OCI-LY7 (cell line): ENCODE results near the gene ZNF747. TPM values are rescaled to one million over a fixed set of nuclear protein-coding genes. Genes with fewer than 3 reads are reported as not detected.

Experiments used
- BruUV-seq: library from RNA; stranded (reverse); fragments of 400-500 nt; replicated peaks from 2 replicates; lab custom pipeline; 2021; lab: Mats Ljungman, UMichigan
- CTCF ChIA-PET: fragments of 300-600 bp; sonication (Branson Sonifier 250); formaldehyde crosslinking; loops from one replicate; lab custom pipeline; 2022; ENCODE audit warnings: antibody characterized with exemption; ENCODE audit not compliant: unreplicated experiment; lab: Charles Lee
- POLR2A ChIA-PET: fragments of 300-600 bp; sonication (Branson Sonifier 250); formaldehyde crosslinking; loops from one replicate; lab custom pipeline; 2022; ENCODE audit warnings: antibody characterized with exemption; lab: Charles Lee
- DNase-seq: peaks from one replicate; pipeline ENCODE4 v3.0.0-alpha.2; 2015; ENCODE audit warnings: low spot score
- H2AFZ ChIP-seq: fragments of 200-600 bp; sonication (generic), shearing (Covaris generic); 2 replicates; pipeline ENCODE4 v1.6.1; 2014; ENCODE audit warnings: mild to moderate bottlenecking, antibody characterized with exemption, low read length, moderate library complexity
- H3K27ac ChIP-seq: fragments of 200-600 bp; sonication (generic); 2 replicates; pipeline ENCODE4 v1.5.1; 2014; ENCODE audit warnings: mixed run types, low read depth, mild to moderate bottlenecking, moderate library complexity, low read length, inconsistent platforms; ENCODE audit not compliant: poor library complexity, severe bottlenecking
- H3K36me3 ChIP-seq: fragments of 200-600 bp; sonication (generic); 2 replicates; pipeline ENCODE4 v1.6.1; 2014; ENCODE audit warnings: mild to moderate bottlenecking, antibody characterized with exemption, low read length, moderate library complexity, mixed read lengths; ENCODE audit not compliant: insufficient read depth
- H3K4me1 ChIP-seq: fragments of 200-600 bp; sonication (generic); 2 replicates; pipeline ENCODE4 v1.5.1; 2014; ENCODE audit warnings: mild to moderate bottlenecking, low read length; ENCODE audit not compliant: insufficient read depth, poor library complexity, severe bottlenecking
- H3K4me2 ChIP-seq: fragments of 200-600 bp; sonication (generic); 2 replicates; pipeline ENCODE4 v1.6.1; 2014; ENCODE audit warnings: mild to moderate bottlenecking, low read length
- H3K4me3 ChIP-seq: fragments of 200-600 bp; sonication (generic); 2 replicates; pipeline ENCODE4 v1.5.1; 2014; ENCODE audit warnings: mild to moderate bottlenecking, low read depth, low read length; ENCODE audit not compliant: poor library complexity, severe bottlenecking
- H3K79me2 ChIP-seq: fragments of 200-600 bp; sonication (generic); 2 replicates; pipeline ENCODE4 v1.6.1; 2016; ENCODE audit warnings: low read depth, mild to moderate bottlenecking, low read length, moderate library complexity, mixed read lengths; ENCODE audit not compliant: insufficient read depth
- H3K9me2 ChIP-seq: fragments of 200-600 bp; sonication (generic); 2 replicates; pipeline ENCODE4 v1.6.1; 2016; ENCODE audit warnings: mild to moderate bottlenecking, low read length, mixed read lengths; ENCODE audit not compliant: insufficient read depth
- H3K9me3 ChIP-seq: fragments of 200-600 bp; sonication (generic); 2 replicates; pipeline ENCODE4 v1.6.1; 2014; ENCODE audit warnings: mild to moderate bottlenecking, mixed run types, low read length, mixed read lengths
- H4K20me1 ChIP-seq: fragments of 200-600 bp; sonication (generic); 2 replicates; pipeline ENCODE4 v1.6.1; 2014; ENCODE audit warnings: mild to moderate bottlenecking, antibody characterized with exemption, low read length, moderate library complexity, mixed read lengths; ENCODE audit not compliant: insufficient read depth
- CTCF ChIP-seq: fragments of 200-600 bp; sonication (generic); conservative IDR thresholded peaks from 2 replicates; pipeline ENCODE4 v1.5.1; 2014; ENCODE audit warnings: mild to moderate bottlenecking, antibody characterized with exemption, low read length, moderate library complexity, mixed read lengths
- EZH2phosphoT487 ChIP-seq: fragments of 200-600 bp; sonication (generic); IDR thresholded peaks from 2 replicates; pipeline ENCODE4 v1.6.1; 2018; ENCODE audit warnings: low read depth, borderline replicate concordance, mild to moderate bottlenecking, mixed run types, antibody characterized with exemption, low read length, moderate library complexity, mixed read lengths
- intact Hi-C: fragments of 100-400 bp; cut with micrococcal nuclease; formaldehyde crosslinking; loops from one replicate; pipeline ENCODE4 v1.10.0; 2022; ENCODE audit not compliant: unreplicated experiment
- total RNA-seq, 2 experiments: library from RNA; depleted of rRNA in 1 of 2; stranded (reverse); fragments of >200 nt in 1 of 2; shearing (Covaris generic) in 1 of 2; gene quantifications; 2 replicates each; pipeline ENCODE4 v1.2.3, GENCODE V29; 2014 to 2022

ZNF747 gene
- total RNA-seq, 2 experiments from 2014 or later, result 17.2 to 22.2 TPM

GRCh38 chr16:30548416-30549253 is 14.0 kb upstream of the ZNF747 start:
- Histone ChIP-seq H3K4me2 (no peak overlapping the region), H3K4me3 (no peak overlapping the region), H3K9me3 (no peaks in the 10 kb centered on the region), H3K27ac (no peak overlapping the region), H3K4me1 (no peaks in the 10 kb centered on the region), H3K9me2 (no peaks in the 10 kb centered on the region), H2AFZ (no peak overlapping the region), H4K20me1 (no peaks in the 10 kb centered on the region), H3K36me3 (peaks cover 14% of the 10 kb centered on the region), H3K79me2 (no peaks in the 10 kb centered on the region)
- TF ChIP-seq CTCF (no peak), EZH2phosphoT487 (no peak)
- ChIA-PET CTCF (no interaction called here), POLR2A (no interaction called here)
- no peak for DNase-seq
- intact Hi-C loops, result no loop called here
- BruUV-seq, result no TSS peak

- intact Hi-C loops, result no loop called here
- POLR2A ChIA-PET, result no interaction called here
- no peak overlapping the region for H3K4me2 ChIP-seq
Observed at GRCh38 chr16:30546115-30546514, 11.5 kb upstream of the ZNF747 start.

More at GRCh38 chr16:30546115-30546514, 11.5 kb upstream of the ZNF747 start:
- H3K9me2 ChIP-seq, result no peaks in the 10 kb centered on the region
- no TSS peak for BruUV-seq
- no peaks in the 10 kb centered on the region for H3K9me3 ChIP-seq
- no peak overlapping the region for H2AFZ ChIP-seq
- H3K27ac ChIP-seq, result no peak overlapping the region
- no peaks in the 10 kb centered on the region for H3K36me3 ChIP-seq
- H4K20me1 ChIP-seq, result no peaks in the 10 kb centered on the region
- no peaks in the 10 kb centered on the region for H3K4me1 ChIP-seq
- no peak for DNase-seq
- H3K4me3 ChIP-seq, result no peak overlapping the region
- CTCF ChIA-PET, result no interaction called here
- H3K79me2 ChIP-seq, result no peaks in the 10 kb centered on the region
- TF ChIP-seq EZH2phosphoT487, result no peak
- TF ChIP-seq CTCF, result no peak
